ENCODE results near the gene DUSP22.
"Not testable (repeated sequence)": the region's sequence is repeated elsewhere in the genome, so short reads cannot be mapped to it uniquely, and the experiment has no call there.

Gene DUSP22

GRCh38 chr6:291697-292505 lies at the start of gene DUSP22:
DUSP22 (plus strand) TSS chr6:292487; CDS start chr6:292540, 53 bp downstream.
- peak; percentile 68 to 85 for DNase-seq (ENCODE audit: low read depth in 2 of 2)

DNA sequence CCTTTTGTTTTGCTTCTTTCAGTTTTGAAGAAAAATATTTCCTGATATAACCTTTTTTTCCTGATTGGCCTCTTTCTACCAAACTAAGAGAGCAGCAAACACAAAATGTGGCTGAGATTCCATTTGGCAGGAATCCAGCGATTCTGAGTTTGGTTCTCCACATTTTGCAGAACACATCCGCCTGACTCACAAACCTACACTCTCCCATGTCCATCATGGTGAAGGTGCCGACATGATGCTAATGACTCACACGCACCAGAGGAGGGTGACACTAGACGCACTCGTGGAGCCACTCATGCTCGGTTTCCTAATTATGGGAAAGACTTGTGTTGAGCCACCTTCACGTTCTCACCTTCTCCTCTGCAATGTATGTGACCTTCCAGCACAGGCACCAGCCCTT lies 45.9 kb upstream of the DUSP22 start:
- no peak for DNase-seq (ENCODE audit: low read depth in 2 of 2)

- DNase-seq (ENCODE audit: low read depth in 2 of 2): no peak
Measured at GRCh38 chr6:247351-247750, 44.9 kb upstream of the DUSP22 start.

GRCh38 chr6:248046-248445 lies 44.2 kb upstream of the DUSP22 start:
- DNase-seq (ENCODE audit: low read depth in 2 of 2): not testable (repeated sequence)

DNA sequence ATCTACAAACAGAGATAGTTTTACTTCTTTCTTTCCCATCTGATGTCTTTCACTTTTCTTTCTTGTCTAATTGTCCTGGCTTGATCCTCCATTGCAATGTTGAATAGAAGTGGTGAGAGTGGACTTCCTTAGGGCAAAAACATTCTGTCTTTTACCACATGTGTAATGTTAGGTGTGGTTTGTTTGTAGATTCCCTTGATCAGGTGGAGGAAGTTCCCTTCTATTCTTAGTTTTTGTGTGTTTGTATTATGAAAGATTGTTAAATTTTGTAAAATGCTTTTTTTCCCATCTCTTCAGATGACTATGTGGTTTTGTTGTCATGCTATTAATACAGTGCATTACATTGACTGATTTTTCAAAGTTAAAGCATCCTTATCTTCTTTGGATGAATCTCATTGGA lies 41.6 kb upstream of the DUSP22 start:
- DNase-seq (ENCODE audit: low read depth in 2 of 2): no peak

GRCh38 chr6:251920-252319 lies 40.4 kb upstream of the DUSP22 start:
- DNase-seq (ENCODE audit: low read depth in 2 of 2): no peak

DNA sequence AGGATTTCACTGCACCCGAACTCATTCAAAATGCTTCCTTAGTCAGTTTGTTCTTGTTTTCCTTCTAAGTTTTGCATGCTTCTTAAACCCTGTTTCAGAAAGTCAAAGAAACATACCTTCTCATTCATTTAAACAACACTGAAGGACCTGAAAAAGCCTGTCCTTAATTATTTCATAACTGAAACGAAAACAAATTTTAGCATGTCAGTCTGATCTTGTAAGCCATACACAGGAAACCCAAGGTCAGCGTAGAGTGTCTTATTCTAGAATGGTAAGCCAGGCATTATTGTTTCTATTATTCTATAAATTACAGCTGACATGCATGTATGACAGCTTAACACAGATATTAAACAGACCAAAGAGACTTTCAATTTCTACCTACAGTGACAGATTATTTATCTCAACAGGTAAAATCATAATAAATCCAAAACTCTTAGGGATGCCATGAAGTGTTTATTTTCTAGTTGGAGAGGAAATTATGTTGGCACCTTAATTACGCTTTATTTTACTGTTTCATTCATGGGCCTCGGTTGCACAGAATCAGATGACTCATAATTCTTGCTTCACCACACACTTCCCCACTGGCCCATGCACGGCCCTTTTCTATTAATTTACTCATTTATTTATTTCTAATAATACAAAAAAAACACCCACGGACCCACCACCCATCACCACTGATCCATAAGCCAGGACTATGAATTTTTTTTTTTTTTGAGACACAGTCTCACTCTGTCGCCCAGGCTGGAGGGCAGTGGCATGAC lies 39.3 kb upstream of the DUSP22 start:
- DNase-seq (ENCODE audit: low read depth in 2 of 2): no peak

GRCh38 chr6:254016-254415 lies 38.3 kb upstream of the DUSP22 start:
- DNase-seq (ENCODE audit: low read depth in 2 of 2): no peak

DNA sequence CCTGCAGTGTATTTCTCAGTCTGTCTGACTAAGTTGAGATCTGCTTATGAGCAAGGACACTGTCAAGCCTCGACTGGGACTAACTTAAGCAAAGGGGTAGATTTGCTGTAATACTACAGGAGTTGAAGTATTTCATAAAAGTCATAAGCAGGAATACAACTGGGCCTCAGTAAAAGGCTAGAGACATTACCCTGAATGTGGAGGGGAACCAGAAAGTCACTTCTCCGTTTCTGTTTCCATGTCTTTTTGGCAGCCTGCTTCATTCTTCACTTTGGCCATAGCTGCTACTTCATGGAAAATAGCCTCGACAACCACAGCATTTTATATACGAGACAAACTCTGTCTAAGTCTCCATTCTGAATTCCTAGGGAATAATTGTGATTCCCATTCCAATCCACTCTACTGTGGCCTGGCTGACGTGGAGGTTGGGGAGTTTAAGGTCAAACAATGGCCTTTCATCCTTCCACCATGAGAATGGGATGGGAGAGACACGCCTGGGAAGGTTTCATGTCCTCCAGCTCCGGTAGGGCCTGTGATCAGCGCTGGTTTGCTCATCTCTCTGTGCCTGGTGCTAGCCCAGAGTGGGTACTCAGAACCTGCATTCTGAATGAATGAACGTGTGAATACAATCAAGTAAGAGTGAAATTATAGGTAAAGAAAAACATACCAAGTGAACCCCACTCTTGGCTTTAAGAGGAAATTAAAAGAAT lies 37.1 kb upstream of the DUSP22 start:
- DNase-seq (ENCODE audit: low read depth in 2 of 2): no peak

GRCh38 chr6:255751-256083 lies 36.6 kb upstream of the DUSP22 start:
- DNase-seq (ENCODE audit: low read depth in 2 of 2): no peak

- DNase-seq (ENCODE audit: low read depth in 2 of 2): no peak
Measured at GRCh38 chr6:256169-256568, 36.1 kb upstream of the DUSP22 start.

GRCh38 chr6:257031-257725 lies 35.1 kb upstream of the DUSP22 start:
- no peak for DNase-seq (ENCODE audit: low read depth in 2 of 2)

GRCh38 chr6:257774-258173 lies 34.5 kb upstream of the DUSP22 start:
- no peak for DNase-seq (ENCODE audit: low read depth in 2 of 2)

DNA sequence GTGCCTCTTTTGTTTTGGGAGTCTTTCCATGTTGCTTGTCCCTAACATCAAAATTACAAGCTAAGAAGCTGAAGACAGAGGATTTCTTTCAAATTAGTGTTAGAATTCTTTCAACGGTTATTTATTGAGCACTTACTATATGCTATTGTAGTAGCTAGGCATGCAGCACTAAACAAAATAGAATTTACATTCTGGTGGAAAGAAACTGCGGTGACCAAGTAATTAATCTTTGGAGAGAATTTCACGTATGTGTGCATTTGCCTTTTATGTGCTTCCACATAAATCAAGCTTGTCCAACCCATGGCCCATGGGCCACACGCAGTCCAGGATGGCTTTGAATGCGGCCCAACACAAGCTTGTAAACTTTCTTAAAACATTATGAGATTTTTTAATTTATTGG lies 33.0 kb upstream of the DUSP22 start:
- DNase-seq (ENCODE audit: low read depth in 2 of 2): no peak

GRCh38 chr6:259901-260508 lies 32.3 kb upstream of the DUSP22 start:
- DNase-seq (ENCODE audit: low read depth in 2 of 2): no peak

DNA sequence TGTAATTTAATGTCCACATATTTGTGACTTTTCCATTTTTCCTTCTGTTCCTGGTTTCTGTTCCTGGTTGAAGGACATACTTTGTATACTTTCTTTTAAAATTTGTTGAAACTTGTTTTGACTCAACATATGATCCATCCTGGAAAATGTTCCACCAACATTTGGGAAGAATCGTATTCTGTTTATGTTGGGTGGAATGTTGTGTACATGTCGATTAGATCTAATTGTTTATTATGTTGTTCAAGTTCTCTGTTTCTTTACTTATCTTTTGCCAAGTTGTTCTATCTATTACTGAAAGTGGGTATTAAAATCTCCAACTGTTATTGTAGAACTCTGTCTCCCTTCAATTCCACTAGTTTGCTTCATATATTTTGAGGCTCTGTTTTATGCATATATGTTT lies 27.7 kb upstream of the DUSP22 start:
- no peak for DNase-seq (ENCODE audit: low read depth in 2 of 2)

- DNase-seq (ENCODE audit: low read depth in 2 of 2): no peak
Measured at GRCh38 chr6:268394-268935, 23.8 kb upstream of the DUSP22 start.

DNA sequence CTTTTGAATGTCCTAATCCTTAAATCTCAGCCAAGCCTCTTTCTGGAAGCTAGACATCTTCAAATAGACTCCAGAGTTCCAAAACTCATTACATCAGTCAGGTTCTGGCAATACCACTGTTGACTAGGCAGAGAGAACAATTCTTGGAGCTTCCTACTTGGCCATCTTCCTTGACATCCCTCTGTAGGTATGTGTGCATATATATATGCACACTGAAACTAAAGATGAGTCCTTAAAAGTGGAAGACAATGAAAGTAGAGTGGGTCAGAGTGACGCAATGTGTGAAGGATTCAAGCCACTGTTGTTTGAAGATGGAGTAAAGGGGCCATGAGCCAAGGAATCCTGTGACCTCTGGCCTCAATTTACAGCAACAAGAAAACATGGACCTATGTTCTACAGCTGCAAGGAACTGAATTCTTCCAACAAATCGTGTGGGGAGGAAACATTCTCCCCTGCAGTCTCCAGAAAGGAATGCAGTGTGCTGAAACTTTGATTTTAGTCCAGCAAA lies 18.7 kb upstream of the DUSP22 start:
- DNase-seq (ENCODE audit: low read depth in 2 of 2): no peak

DNA sequence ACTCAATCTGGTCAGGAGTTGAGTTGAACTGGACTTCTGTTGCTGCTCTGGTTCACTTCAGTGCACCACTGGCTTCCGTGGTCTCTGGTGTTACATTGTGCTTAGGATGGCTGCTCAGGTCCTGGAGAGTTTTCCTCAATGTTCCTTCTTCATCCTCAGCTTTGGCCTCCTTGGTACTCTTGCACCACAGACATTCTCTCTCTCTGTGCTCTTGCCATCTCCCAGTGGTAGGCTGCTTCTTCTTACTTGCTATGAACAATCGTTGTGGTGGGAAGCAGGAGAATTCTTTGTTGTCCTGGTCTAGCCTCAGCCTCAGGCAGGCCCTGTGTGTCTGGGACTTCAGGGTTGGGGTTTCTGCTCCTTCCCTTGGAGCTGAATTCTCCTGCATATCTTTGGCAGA lies 14.5 kb upstream of the DUSP22 start:
- DNase-seq (ENCODE audit: low read depth in 2 of 2): no peak

DNA sequence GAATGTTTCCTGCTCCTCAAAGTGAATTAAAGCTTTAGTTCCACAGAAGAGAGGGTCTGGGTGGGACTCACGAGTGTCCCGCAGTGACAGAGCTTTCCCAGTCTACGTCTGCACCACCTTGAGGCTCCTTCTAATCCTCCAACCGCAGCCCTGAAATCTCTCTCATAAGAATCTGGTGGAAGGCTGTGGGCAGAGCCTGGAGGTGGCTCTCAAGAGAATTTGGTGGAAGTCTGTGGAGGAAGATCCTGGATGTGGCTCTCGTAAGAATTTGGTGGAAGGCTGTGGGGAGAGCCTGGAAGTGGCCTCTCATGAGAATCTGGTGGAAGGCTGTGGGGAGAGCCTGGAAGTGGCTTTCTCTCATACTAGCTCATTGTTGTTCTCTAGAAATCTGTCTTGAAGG lies 13.8 kb upstream of the DUSP22 start:
- DNase-seq (ENCODE audit: low read depth in 2 of 2): no peak

- DNase-seq (ENCODE audit: low read depth in 2 of 2): no peak
Measured at GRCh38 chr6:279341-280029, 12.8 kb upstream of the DUSP22 start.

Measured in stimulated activated CD4-positive, alpha-beta T cell treated with anti-CD3 and anti-CD28 coated beads, Interleukin-4, amount 100 ng/mL, for 48 hours (primary cell).